ENCODE measurements around the gene PKIB. TPM values are rescaled to one million over a fixed set of nuclear protein-coding genes. Genes with fewer than 3 reads are reported as not detected.

PKIB gene
- total and polyA plus RNA-seq, 9 donors: 0.71 to 4.8 (median 1.6) TPM

GRCh38 chr6:122677406-122677805, 67.2 kb downstream of the PKIB start:
- no peaks in the 10 kb centered on the region for H3K27me3 ChIP-seq (ENCODE audit: control insufficient read depth, insufficient read depth, low read length)
- H3K9me3 ChIP-seq (replicated peaks; ENCODE audit: control insufficient read depth, low read depth, low read length): no peaks in the 10 kb centered on the region
- H3K4me1 ChIP-seq (ENCODE audit: control insufficient read depth, insufficient read depth, low read length): no peaks in the 10 kb centered on the region
- DNase-seq: no peak
- no peak overlapping the region for H3K4me3 ChIP-seq (ENCODE audit: low read length)
- H3K27ac ChIP-seq (ENCODE audit: low read length): no peak overlapping the region
- H3K36me3 ChIP-seq (ENCODE audit: control insufficient read depth, insufficient read depth, low read length): no peaks in the 10 kb centered on the region
- WGBS (ENCODE audit: insufficient coverage): 60% methylated on average over 1 of the region's 1 CpG

GRCh38 chr6:122678841-122679240, 68.6 kb downstream of the PKIB start:
- no peak overlapping the region for H3K4me3 ChIP-seq (ENCODE audit: low read length)
- WGBS (ENCODE audit: insufficient coverage): 61% methylated on average over 1 of the region's 3 CpGs
- no peaks in the 10 kb centered on the region for H3K9me3 ChIP-seq (replicated peaks; ENCODE audit: control insufficient read depth, low read depth, low read length)
- no peaks in the 10 kb centered on the region for H3K27me3 ChIP-seq (ENCODE audit: control insufficient read depth, insufficient read depth, low read length)
- no peak for DNase-seq
- no peaks in the 10 kb centered on the region for H3K4me1 ChIP-seq (ENCODE audit: control insufficient read depth, insufficient read depth, low read length)
- no peaks in the 10 kb centered on the region for H3K36me3 ChIP-seq (ENCODE audit: control insufficient read depth, insufficient read depth, low read length)
- no peak overlapping the region for H3K27ac ChIP-seq (ENCODE audit: low read length)

GRCh38 chr6:122681705-122682104, 71.5 kb downstream of the PKIB start:
- Histone ChIP-seq H3K4me1 (ENCODE audit: control insufficient read depth, insufficient read depth, low read length) (no peaks in the 10 kb centered on the region), H3K4me3 (ENCODE audit: low read length) (no peak overlapping the region), H3K9me3 (replicated peaks; ENCODE audit: control insufficient read depth, low read depth, low read length) (no peaks in the 10 kb centered on the region), H3K27ac (ENCODE audit: low read length) (no peak overlapping the region), H3K27me3 (ENCODE audit: control insufficient read depth, insufficient read depth, low read length) (no peaks in the 10 kb centered on the region), H3K36me3 (ENCODE audit: control insufficient read depth, insufficient read depth, low read length) (no peaks in the 10 kb centered on the region)
- 100% methylated on average over 1 of the region's 3 CpGs for WGBS (ENCODE audit: insufficient coverage)
- DNase-seq: no peak

- H3K27me3 ChIP-seq (ENCODE audit: control insufficient read depth, insufficient read depth, low read length): no peaks in the 10 kb centered on the region
- no peak overlapping the region for H3K27ac ChIP-seq (ENCODE audit: low read length)
- no peaks in the 10 kb centered on the region for H3K4me1 ChIP-seq (ENCODE audit: control insufficient read depth, insufficient read depth, low read length)
- no peaks in the 10 kb centered on the region for H3K36me3 ChIP-seq (ENCODE audit: control insufficient read depth, insufficient read depth, low read length)
- H3K4me3 ChIP-seq (ENCODE audit: low read length): no peak overlapping the region
- no peaks in the 10 kb centered on the region for H3K9me3 ChIP-seq (replicated peaks; ENCODE audit: control insufficient read depth, low read depth, low read length)
- no CpG with 5 or more reads among the region's 1 CpG for WGBS (ENCODE audit: insufficient coverage)
- DNase-seq: no peak
These were observed 73.9 kb downstream of the PKIB start for GRCh38 chr6:122683989-122684651.

GRCh38 chr6:122692175-122692598, 82.0 kb downstream of the PKIB start:
- Histone ChIP-seq H3K36me3 (ENCODE audit: control insufficient read depth, insufficient read depth, low read length) (no peaks in the 10 kb centered on the region), H3K4me1 (ENCODE audit: control insufficient read depth, insufficient read depth, low read length) (no peaks in the 10 kb centered on the region), H3K27me3 (ENCODE audit: control insufficient read depth, insufficient read depth, low read length) (no peaks in the 10 kb centered on the region), H3K9me3 (replicated peaks; ENCODE audit: control insufficient read depth, low read depth, low read length) (no peaks in the 10 kb centered on the region), H3K4me3 (ENCODE audit: low read length) (no peak overlapping the region), H3K27ac (ENCODE audit: low read length) (no peak overlapping the region)
- WGBS (ENCODE audit: insufficient coverage): 67% methylated on average over 1 of the region's 3 CpGs
- no peak for DNase-seq

GRCh38 chr6:122692807-122693580, 82.8 kb downstream of the PKIB start:
- DNase-seq: no peak
- no peaks in the 10 kb centered on the region for H3K27me3 ChIP-seq (ENCODE audit: control insufficient read depth, insufficient read depth, low read length)
- no peaks in the 10 kb centered on the region for H3K36me3 ChIP-seq (ENCODE audit: control insufficient read depth, insufficient read depth, low read length)
- no peaks in the 10 kb centered on the region for H3K4me1 ChIP-seq (ENCODE audit: control insufficient read depth, insufficient read depth, low read length)
- H3K27ac ChIP-seq (ENCODE audit: low read length): no peak overlapping the region
- no peak overlapping the region for H3K4me3 ChIP-seq (ENCODE audit: low read length)
- H3K9me3 ChIP-seq (replicated peaks; ENCODE audit: control insufficient read depth, low read depth, low read length): no peaks in the 10 kb centered on the region
- no CpG with 5 or more reads among the region's 4 CpGs for WGBS (ENCODE audit: insufficient coverage)

- no peaks in the 10 kb centered on the region for H3K4me1 ChIP-seq (ENCODE audit: control insufficient read depth, insufficient read depth, low read length)
- no peaks in the 10 kb centered on the region for H3K27me3 ChIP-seq (ENCODE audit: control insufficient read depth, insufficient read depth, low read length)
- H3K27ac ChIP-seq (ENCODE audit: low read length): no peak overlapping the region
- DNase-seq: no peak
- no CpG with 5 or more reads among the region's 1 CpG for WGBS (ENCODE audit: insufficient coverage)
- H3K36me3 ChIP-seq (ENCODE audit: control insufficient read depth, insufficient read depth, low read length): no peaks in the 10 kb centered on the region
- H3K9me3 ChIP-seq (replicated peaks; ENCODE audit: control insufficient read depth, low read depth, low read length): no peaks in the 10 kb centered on the region
- no peak overlapping the region for H3K4me3 ChIP-seq (ENCODE audit: low read length)
These were observed 83.9 kb downstream of the PKIB start for GRCh38 chr6:122694075-122694474.

- Histone ChIP-seq H3K9me3 (replicated peaks; ENCODE audit: control insufficient read depth, low read depth, low read length) (no peaks in the 10 kb centered on the region), H3K27ac (ENCODE audit: low read length) (no peak overlapping the region), H3K36me3 (ENCODE audit: control insufficient read depth, insufficient read depth, low read length) (no peaks in the 10 kb centered on the region), H3K27me3 (ENCODE audit: control insufficient read depth, insufficient read depth, low read length) (no peaks in the 10 kb centered on the region), H3K4me1 (ENCODE audit: control insufficient read depth, insufficient read depth, low read length) (no peaks in the 10 kb centered on the region), H3K4me3 (ENCODE audit: low read length) (no peak overlapping the region)
- no peak for DNase-seq
- WGBS (ENCODE audit: insufficient coverage): 67% methylated on average over 3 of the region's 3 CpGs
These were observed 84.4 kb downstream of the PKIB start for GRCh38 chr6:122694602-122695001.

- no peaks in the 10 kb centered on the region for H3K4me1 ChIP-seq (ENCODE audit: control insufficient read depth, insufficient read depth, low read length)
- H3K4me3 ChIP-seq (ENCODE audit: low read length): no peak overlapping the region
- no peaks in the 10 kb centered on the region for H3K27me3 ChIP-seq (ENCODE audit: control insufficient read depth, insufficient read depth, low read length)
- no peaks in the 10 kb centered on the region for H3K36me3 ChIP-seq (ENCODE audit: control insufficient read depth, insufficient read depth, low read length)
- WGBS (ENCODE audit: insufficient coverage): no CpG with 5 or more reads among the region's 3 CpGs
- DNase-seq: no peak
- no peak overlapping the region for H3K27ac ChIP-seq (ENCODE audit: low read length)
- H3K9me3 ChIP-seq (replicated peaks; ENCODE audit: control insufficient read depth, low read depth, low read length): no peaks in the 10 kb centered on the region
These were observed 85.0 kb downstream of the PKIB start for GRCh38 chr6:122695188-122695587.

GRCh38 chr6:122696079-122696478, 85.9 kb downstream of the PKIB start:
- no peak for DNase-seq
- WGBS (ENCODE audit: insufficient coverage): 0% methylated on average over 1 of the region's 2 CpGs

More at GRCh38 chr6:122696079-122696478, 85.9 kb downstream of the PKIB start:
- Histone ChIP-seq H3K9me3 (replicated peaks; ENCODE audit: control insufficient read depth, low read depth, low read length) (no peaks in the 10 kb centered on the region), H3K4me3 (ENCODE audit: low read length) (no peak overlapping the region), H3K4me1 (ENCODE audit: control insufficient read depth, insufficient read depth, low read length) (no peaks in the 10 kb centered on the region), H3K27me3 (ENCODE audit: control insufficient read depth, insufficient read depth, low read length) (no peaks in the 10 kb centered on the region), H3K27ac (ENCODE audit: low read length) (no peak overlapping the region), H3K36me3 (ENCODE audit: control insufficient read depth, insufficient read depth, low read length) (no peaks in the 10 kb centered on the region)
